C4-2B (cell line): ENCODE data around the gene PLA2G4E.

ENCODE experiments used
- CTCF ChIP-seq: fragments of 450-650 bp; conservative IDR thresholded peaks from 2 replicates; pipeline ENCODE4 v1.5.1; 2017; ENCODE audit warnings: mild to moderate bottlenecking
- ZFX ChIP-seq: fragments of 450-650 bp; IDR thresholded peaks from 2 replicates; pipeline ENCODE4 v1.6.1; 2017

GRCh38 chr15:41982133-41982930 is 38.5 kb downstream of the PLA2G4E start:
- TF ChIP-seq CTCF (no peak), ZFX (no peak)
